A549 (cell line): ENCODE measurements around the gene PGLYRP1. TPM values are rescaled to one million over a fixed set of nuclear protein-coding genes. Genes with fewer than 3 reads are reported as not detected.

ENCODE experiments used
- ATAC-seq, 2 experiments: fragments of 200-7000 bp in 1 of 2; fragments of >200 bp in 1 of 2; cut with Nextera tagmentation in 1 of 2; cut with Tn5 transposase in 1 of 2; 3 replicates each; pipeline versions ENCODE4 v1.8.0 to v1.9.1; 2018 to 2020; ENCODE audit warnings: mild to moderate bottlenecking in 1 of 2, moderate library complexity in 1 of 2
- CTCF ChIA-PET: fragments of 300-600 bp; sonication (Branson Sonifier 250); formaldehyde crosslinking; extraction: SDS; loops from one replicate; lab custom pipeline; 2021; ENCODE audit warnings: antibody characterized with exemption, inconsistent platforms; lab: Yijun Ruan, JAX
- POLR2A ChIA-PET: fragments of 350-600 bp; formaldehyde crosslinking; extraction: SDS; loops from one replicate; lab custom pipeline; 2021; ENCODE audit warnings: antibody characterized with exemption, inconsistent platforms; lab: Yijun Ruan, JAX
- DNase-seq, 2 experiments: peaks; one replicate each; pipeline versions ENCODE4 v3.0.0 to v3.0.0-alpha.2; 2011 to 2016; ENCODE audit warnings: low read depth in 1 of 2, low spot score in 1 of 2
- FAIRE-seq: peaks from 2 replicates; lab custom pipeline; 2011; peaks lifted over from hg19 to GRCh38; lab: Jason Lieb, UNC
- H3K27ac ChIP-seq, 2 experiments: fragments of >200 bp; sonication (Bioruptor Twin); formaldehyde crosslinking; 3 replicates each; pipeline ENCODE4 v1.5.1; 2016 to 2017
- H3K4me1 ChIP-seq: fragments of >200 bp; sonication (Bioruptor Twin); formaldehyde crosslinking; 3 replicates; pipeline ENCODE4 v1.6.1; 2016
- H3K4me2 ChIP-seq: fragments of >200 bp; sonication (Bioruptor Twin); formaldehyde crosslinking; 3 replicates; pipeline ENCODE4 v1.6.1; 2016
- H3K4me3 ChIP-seq: fragments of >200 bp; sonication (Bioruptor Twin); formaldehyde crosslinking; 3 replicates; pipeline ENCODE4 v1.5.1; 2016
- H3K9me3 ChIP-seq: fragments of >200 bp; sonication (Bioruptor Twin); formaldehyde crosslinking; 3 replicates; pipeline ENCODE4 v1.6.1; 2016
- CHD2 ChIP-seq: fragments of 150-350 bp; IDR thresholded peaks from 2 replicates; pipeline ENCODE4 v1.6.1; 2014; ENCODE audit warnings: low read length; ENCODE audit not compliant: partially characterized antibody
- CHD4 ChIP-seq: fragments of 200-600 bp; sonication (generic); IDR thresholded peaks from 2 replicates; pipeline ENCODE4 v1.6.1; 2016; ENCODE audit warnings: antibody characterized with exemption, mild to moderate bottlenecking, borderline replicate concordance
- E2F6 ChIP-seq: IDR thresholded peaks from 2 replicates; pipeline ENCODE4 v1.6.1; 2012; ENCODE audit warnings: low read depth, borderline replicate concordance
- EHF ChIP-seq: fragments of 250-450 bp; sonication (Bioruptor Pico); IDR thresholded peaks from 2 replicates; pipeline ENCODE4 v1.5.0; 2020; ENCODE audit warnings: mild to moderate bottlenecking
- EHMT2 ChIP-seq: fragments of 200-600 bp; sonication (generic); IDR thresholded peaks from 2 replicates; pipeline ENCODE4 v1.6.1; 2016; ENCODE audit warnings: antibody characterized with exemption, low read depth, mild to moderate bottlenecking, moderate library complexity
- EP300 ChIP-seq, 2 experiments: fragments of >200 bp; sonication (Bioruptor Twin); formaldehyde crosslinking; IDR thresholded peaks; 2 replicates in 1 of 2; 3 replicates in 1 of 2; pipeline ENCODE4 v1.6.1; 2016 to 2017
- ESRRA ChIP-seq: fragments of 150-350 bp; IDR thresholded peaks from 2 replicates; pipeline ENCODE4 v1.6.1; 2014; ENCODE audit warnings: mild to moderate bottlenecking, low read length, borderline replicate concordance
- FOSB ChIP-seq: fragments of 250-450 bp; sonication (Bioruptor Pico); IDR thresholded peaks from 2 replicates; pipeline ENCODE4 v1.5.0; 2020; ENCODE audit warnings: mild to moderate bottlenecking, moderate library complexity
- GATA3 ChIP-seq: IDR thresholded peaks from 2 replicates; pipeline ENCODE4 v1.6.1; 2012; ENCODE audit warnings: borderline replicate concordance
- JUN ChIP-seq, 2 experiments: fragments of >200 bp; sonication (Bioruptor Twin); formaldehyde crosslinking; IDR thresholded peaks; 2 replicates in 1 of 2; 3 replicates in 1 of 2; pipeline ENCODE4 v1.6.1; 2016 to 2017
- KDM1A ChIP-seq: fragments of 200-600 bp; sonication (generic); IDR thresholded peaks from 2 replicates; pipeline ENCODE4 v1.6.1; 2016; ENCODE audit warnings: low read depth, mild to moderate bottlenecking
- MAFK ChIP-seq: fragments of 450-650 bp; IDR thresholded peaks from 2 replicates; pipeline ENCODE4 v1.6.1; 2014; ENCODE audit not compliant: partially characterized antibody
- NR3C1 ChIP-seq: fragments of >200 bp; sonication (Bioruptor Twin); formaldehyde crosslinking; IDR thresholded peaks from 3 replicates; pipeline ENCODE4 v1.6.1; 2017
- POLR2A ChIP-seq: IDR thresholded peaks from 2 replicates; pipeline ENCODE4 v1.6.1; 2012; ENCODE audit warnings: mild to moderate bottlenecking, low read length
- POLR2AphosphoS2 ChIP-seq: conservative IDR thresholded peaks from 2 replicates; pipeline ENCODE4 v1.6.1; 2012; ENCODE audit warnings: low read length, improper control_type of control experiment, inconsistent platforms
- RAD21 ChIP-seq, 2 experiments: fragments of >200 bp in 1 of 2; sonication (Bioruptor Twin) in 1 of 2; formaldehyde crosslinking in 1 of 2; IDR thresholded peaks in 1 of 2; conservative IDR thresholded peaks in 1 of 2; 2 replicates in 1 of 2; 3 replicates in 1 of 2; pipeline ENCODE4 v1.6.1; 2012 to 2018; ENCODE audit warnings: inconsistent platforms in 1 of 2
- RCOR1 ChIP-seq: fragments of 150-350 bp; IDR thresholded peaks from 2 replicates; pipeline ENCODE4 v1.6.1; 2014; ENCODE audit warnings: antibody characterized with exemption, low read length, low read depth
- RNF2 ChIP-seq: fragments of 200-600 bp; sonication (generic); IDR thresholded peaks from 2 replicates; pipeline ENCODE4 v1.6.1; 2016; ENCODE audit warnings: low read depth, mild to moderate bottlenecking, antibody characterized with exemption, moderate library complexity, borderline replicate concordance
- SREBF2 ChIP-seq: fragments of 450-650 bp; IDR thresholded peaks from 2 replicates; pipeline ENCODE4 v1.6.1; 2014; ENCODE audit warnings: mild to moderate bottlenecking, moderate library complexity
- TFCP2L1 ChIP-seq: fragments of 250-450 bp; sonication (Bioruptor Pico); IDR thresholded peaks from 2 replicates; pipeline ENCODE4 v1.5.0; 2021; ENCODE audit warnings: mild to moderate bottlenecking
- ZFP36 ChIP-seq: fragments of 450-650 bp; IDR thresholded peaks from 2 replicates; pipeline ENCODE4 v1.6.1; 2014; ENCODE audit warnings: borderline replicate concordance; ENCODE audit not compliant: partially characterized antibody
- WGBS: methylation state at CpG from one replicate; pipeline ENCODE4 v1.1.6; 2017; ENCODE audit errors: missing lambda C conversion rate; 5-methylcytosine and 5-hydroxymethylcytosine counted together
- polyA plus RNA-seq, 4 experiments: library from polyadenylated mRNA; depleted of rRNA in 3 of 4; stranded (reverse); fragments of >200 nt; fragmentation: RNase III in 1 of 4; extraction: RNeasy Plus Mini Kit Qiagen cat#74134 plus additional on column Dnase treatment in 1 of 4; gene quantifications; 2 replicates in 3 of 4; 3 replicates in 1 of 4; pipeline ENCODE4 v1.2.3, GENCODE V29; 2011 to 2017
- TF ChIP-seq, protein P1 (sequence below): fragments of >200 bp; sonication (Bioruptor Twin); formaldehyde crosslinking; IDR thresholded peaks from 3 replicates; pipeline ENCODE4 v1.6.1; 2016
- TF ChIP-seq, protein P2 (sequence below): fragments of 250-450 bp; sonication (Bioruptor Pico); IDR thresholded peaks from 2 replicates; pipeline ENCODE4 v1.5.0; 2021; ENCODE audit warnings: mild to moderate bottlenecking, moderate library complexity, borderline replicate concordance
- TF ChIP-seq, protein P3 (sequence below): fragments of 150-350 bp; IDR thresholded peaks from 2 replicates; pipeline ENCODE4 v1.6.1; 2014; ENCODE audit warnings: low read depth, mild to moderate bottlenecking, low read length

The PGLYRP1 gene
- polyA plus RNA-seq, 2 of the 4 experiments (the other 2 are of a cell fraction): not detected

- no peak overlapping the region for H3K4me3 ChIP-seq
- POLR2A ChIA-PET: interaction anchor here (0.7 to 1.6 kb wide), 2 partner anchors 26 to 28 kb away, joined by 4 to 7 read pairs; no protein-coding TSS in a partner anchor
- CTCF ChIA-PET: interaction anchor here (0.7 to 36.0 kb wide), 12 partner anchors 11 to 445 kb away, joined by 3 to 713 read pairs (median 5); no protein-coding TSS in a partner anchor
- ATAC-seq (no peak), FAIRE-seq (no peak), DNase-seq (no peak)
- no peak overlapping the region for H3K4me2 ChIP-seq
- no peak overlapping the region for H3K27ac ChIP-seq
- H3K4me1 ChIP-seq: peaks cover 14% of the 10 kb centered on the region
- 86% methylated on average over 5 of the region's 5 CpGs for WGBS
- TF ChIP-seq E2F6 (no peak), KDM1A (no peak), CHD4 (no peak), EHF (no peak), SREBF2 (no peak), EHMT2 (no peak)
- TF ChIP-seq, protein P1, sequence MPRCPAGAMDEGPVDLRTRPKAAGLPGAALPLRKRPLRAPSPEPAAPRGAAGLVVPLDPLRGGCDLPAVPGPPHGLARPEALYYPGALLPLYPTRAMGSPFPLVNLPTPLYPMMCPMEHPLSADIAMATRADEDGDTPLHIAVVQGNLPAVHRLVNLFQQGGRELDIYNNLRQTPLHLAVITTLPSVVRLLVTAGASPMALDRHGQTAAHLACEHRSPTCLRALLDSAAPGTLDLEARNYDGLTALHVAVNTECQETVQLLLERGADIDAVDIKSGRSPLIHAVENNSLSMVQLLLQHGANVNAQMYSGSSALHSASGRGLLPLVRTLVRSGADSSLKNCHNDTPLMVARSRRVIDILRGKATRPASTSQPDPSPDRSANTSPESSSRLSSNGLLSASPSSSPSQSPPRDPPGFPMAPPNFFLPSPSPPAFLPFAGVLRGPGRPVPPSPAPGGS: no peak
- H3K9me3 ChIP-seq: peaks cover 53% of the 10 kb centered on the region
Observed at GRCh38 chr19:46042252-46042883, 19.5 kb upstream of the PGLYRP1 start.

GRCh38 chr19:46040952-46041500 is 18.2 kb upstream of the PGLYRP1 start, which contains the start of gene IGFL4:
TSS of gene IGFL4 (minus strand) at chr19:46041002. CDS start at chr19:46040962, 40 bp downstream.
- ChIA-PET CTCF (interaction anchor here (0.6 to 36.0 kb wide), 14 partner anchors 8 to 488 kb away, joined by 3 to 713 read pairs (median 5); no protein-coding TSS in a partner anchor), POLR2A (interaction anchor here (0.5 to 1.6 kb wide), 5 partner anchors 28 to 504 kb away, joined by 3 to 7 read pairs (median 5); no protein-coding TSS in a partner anchor)
- no peak for FAIRE-seq
- DNase-seq: peak in 1 of 2 experiments; percentile 41
- Histone ChIP-seq H3K27ac (peak within 1 kb of the TSS in 1 of 2 experiments; percentile 48; a peak in 3 of 6 replicates), H3K9me3 (peaks cover 40% of the 10 kb centered on the region), H3K4me2 (peak within 1 kb of the TSS; percentile 36), H3K4me3 (no peak within 1 kb of the TSS), H3K4me1 (peaks cover 14% of the 10 kb centered on the region)
- 39% methylated on average over 7 of the region's 7 CpGs for WGBS
- ATAC-seq: peak; percentile 45 to 53; a peak in 4 of 6 replicates
- TF ChIP-seq RCOR1 (no peak), GATA3 (peak; percentile 61; the same call in 1 of the 2 replicates), POLR2AphosphoS2 (no peak), ESRRA (no peak), EP300 (IDR thresholded peaks at IDR 0.05) (peak in 1 of 2 experiments; percentile 35; a peak in 1 of 5 replicates), POLR2A (no peak), EHMT2 (no peak)
- TF ChIP-seq, protein P2, sequence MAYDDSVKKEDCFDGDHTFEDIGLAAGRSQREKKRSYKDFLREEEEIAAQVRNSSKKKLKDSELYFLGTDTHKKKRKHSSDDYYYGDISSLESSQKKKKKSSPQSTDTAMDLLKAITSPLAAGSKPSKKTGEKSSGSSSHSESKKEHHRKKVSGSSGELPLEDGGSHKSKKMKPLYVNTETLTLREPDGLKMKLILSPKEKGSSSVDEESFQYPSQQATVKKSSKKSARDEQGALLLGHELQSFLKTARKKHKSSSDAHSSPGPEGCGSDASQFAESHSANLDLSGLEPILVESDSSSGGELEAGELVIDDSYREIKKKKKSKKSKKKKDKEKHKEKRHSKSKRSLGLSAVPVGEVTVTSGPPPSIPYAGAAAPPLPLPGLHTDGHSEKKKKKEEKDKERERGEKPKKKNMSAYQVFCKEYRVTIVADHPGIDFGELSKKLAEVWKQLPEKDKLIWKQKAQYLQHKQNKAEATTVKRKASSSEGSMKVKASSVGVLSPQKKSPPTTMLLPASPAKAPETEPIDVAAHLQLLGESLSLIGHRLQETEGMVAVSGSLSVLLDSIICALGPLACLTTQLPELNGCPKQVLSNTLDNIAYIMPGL (CRISPR knock-in tag): no peak
- TF ChIP-seq, all 56 proteins: peak for 2

GRCh38 chr19:46040125-46040524 is 17.3 kb upstream of the PGLYRP1 start:
- Histone ChIP-seq H3K4me3 (no peak overlapping the region), H3K27ac (peak overlapping the region in 1 of 2 experiments; percentile 48; a peak in 3 of 6 replicates), H3K4me2 (no peak overlapping the region), H3K9me3 (peaks cover 33% of the 10 kb centered on the region), H3K4me1 (peaks cover 14% of the 10 kb centered on the region)
- 49% methylated on average over 6 of the region's 6 CpGs for WGBS
- no peak for FAIRE-seq
- ChIA-PET CTCF (interaction anchor here (0.8 to 36.0 kb wide), 9 partner anchors 9 to 223 kb away, joined by 3 to 713 read pairs (median 5); no protein-coding TSS in a partner anchor), POLR2A (interaction anchor here (0.6 to 1.2 kb wide), 2 partner anchors 29 to 505 kb away, joined by 3 to 5 read pairs; no protein-coding TSS in a partner anchor)
- no peak for TF ChIP-seq FOSB (CRISPR knock-in tag)
- no peak for TF ChIP-seq SREBF2
- no peak for TF ChIP-seq NR3C1
- no peak for TF ChIP-seq ESRRA
- TF ChIP-seq, protein P3, sequence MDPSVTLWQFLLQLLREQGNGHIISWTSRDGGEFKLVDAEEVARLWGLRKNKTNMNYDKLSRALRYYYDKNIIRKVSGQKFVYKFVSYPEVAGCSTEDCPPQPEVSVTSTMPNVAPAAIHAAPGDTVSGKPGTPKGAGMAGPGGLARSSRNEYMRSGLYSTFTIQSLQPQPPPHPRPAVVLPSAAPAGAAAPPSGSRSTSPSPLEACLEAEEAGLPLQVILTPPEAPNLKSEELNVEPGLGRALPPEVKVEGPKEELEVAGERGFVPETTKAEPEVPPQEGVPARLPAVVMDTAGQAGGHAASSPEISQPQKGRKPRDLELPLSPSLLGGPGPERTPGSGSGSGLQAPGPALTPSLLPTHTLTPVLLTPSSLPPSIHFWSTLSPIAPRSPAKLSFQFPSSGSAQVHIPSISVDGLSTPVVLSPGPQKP: no peak
- no peak for TF ChIP-seq POLR2AphosphoS2
- no peak for TF ChIP-seq CHD2
- TF ChIP-seq MAFK: no peak
- TF ChIP-seq RNF2: no peak
- TF ChIP-seq RAD21 (conservative IDR thresholded peaks at IDR 0.05 in 1 of 2, IDR thresholded peaks at IDR 0.05 in 1 of 2): no peak
- no peak for TF ChIP-seq TFCP2L1 (CRISPR knock-in tag)
- no peak for TF ChIP-seq EP300 (IDR thresholded peaks at IDR 0.05)
- TF ChIP-seq JUN (IDR thresholded peaks at IDR 0.05): no peak
- no peak for TF ChIP-seq ZFP36
- no peak for DNase-seq
- no peak for ATAC-seq
